Umbilical cord (tissue), 2 donors: ENCODE results near the gene MIS18BP1. TPM values are rescaled to one million over a fixed set of nuclear protein-coding genes. Genes with fewer than 3 reads are reported as not detected.
"Not testable (repeated sequence)": the region's sequence is repeated elsewhere in the genome, so short reads cannot be mapped to it uniquely, and the experiment has no call there.

Experiments
- DNase-seq: peaks from one replicate; pipeline ENCODE4 v3.0.0-alpha.2; 2015; ENCODE audit warnings: low spot score
- total RNA-seq: library from RNA; depleted of rRNA; stranded (reverse); fragments of >200 nt; gene quantifications from one replicate; pipeline ENCODE4 v1.2.3, GENCODE V29; 2014; ENCODE audit warnings: low replicate concordance; ENCODE audit not compliant: insufficient read depth

MIS18BP1 gene
- total RNA-seq, result 34.7 TPM

GRCh38 chr14:45253070-45253753, at the start of gene MIS18BP1:
Gene MIS18BP1, minus strand, starts transcription at chr14:45253202. Its CDS starts 5,916 bp downstream, at chr14:45247286.
- peak; percentile 99 for DNase-seq

- DNase-seq, result no peak
These were observed 45.6 kb upstream of the MIS18BP1 start for GRCh38 chr14:45298423-45299117.

- DNase-seq, result not testable (repeated sequence)
These were observed 41.8 kb upstream of the MIS18BP1 start for GRCh38 chr14:45294796-45295195.

GRCh38 chr14:45290547-45290946, 37.5 kb upstream of the MIS18BP1 start:
- no peak for DNase-seq

- peak; percentile 30 for DNase-seq
These were observed 34.6 kb upstream of the MIS18BP1 start for GRCh38 chr14:45287610-45288009.

GRCh38 chr14:45284802-45285201, 31.8 kb upstream of the MIS18BP1 start:
- no peak for DNase-seq

GRCh38 chr14:45281731-45282400, 28.9 kb upstream of the MIS18BP1 start:
- DNase-seq, result not testable (repeated sequence)

GRCh38 chr14:45271858-45272537, 19.0 kb upstream of the MIS18BP1 start:
- DNase-seq, result no peak

- DNase-seq, result no peak
These were observed 17.0 kb upstream of the MIS18BP1 start for GRCh38 chr14:45270031-45270430.

GRCh38 chr14:45267071-45267470, 14.1 kb upstream of the MIS18BP1 start:
- DNase-seq, result no peak

GRCh38 chr14:45262637-45263036, 9.6 kb upstream of the MIS18BP1 start:
- no peak for DNase-seq

GRCh38 chr14:45261209-45261608, 8.2 kb upstream of the MIS18BP1 start:
- no peak for DNase-seq

- DNase-seq, result no peak
These were observed 5.8 kb upstream of the MIS18BP1 start for GRCh38 chr14:45258805-45259204.

- DNase-seq, result no peak
These were observed 5.1 kb upstream of the MIS18BP1 start for GRCh38 chr14:45258073-45258472.

GRCh38 chr14:45254771-45255170, 1.8 kb upstream of the MIS18BP1 start:
- DNase-seq, result no peak

- DNase-seq, result no peak
These were observed 830 bp upstream of the MIS18BP1 start for GRCh38 chr14:45253754-45254310.

- peak; percentile 17 for DNase-seq
These were observed 484 bp downstream of the MIS18BP1 start for GRCh38 chr14:45252366-45253069.

- peak; percentile 35 for DNase-seq
These were observed 1.1 kb downstream of the MIS18BP1 start for GRCh38 chr14:45251912-45252311.

GRCh38 chr14:45249856-45250575, 3.0 kb downstream of the MIS18BP1 start:
- DNase-seq, result peak; percentile 71

- no peak for DNase-seq
These were observed 5.6 kb downstream of the MIS18BP1 start for GRCh38 chr14:45247427-45247826.
